ENCODE measurements around the gene TMEM151B.

DNA sequence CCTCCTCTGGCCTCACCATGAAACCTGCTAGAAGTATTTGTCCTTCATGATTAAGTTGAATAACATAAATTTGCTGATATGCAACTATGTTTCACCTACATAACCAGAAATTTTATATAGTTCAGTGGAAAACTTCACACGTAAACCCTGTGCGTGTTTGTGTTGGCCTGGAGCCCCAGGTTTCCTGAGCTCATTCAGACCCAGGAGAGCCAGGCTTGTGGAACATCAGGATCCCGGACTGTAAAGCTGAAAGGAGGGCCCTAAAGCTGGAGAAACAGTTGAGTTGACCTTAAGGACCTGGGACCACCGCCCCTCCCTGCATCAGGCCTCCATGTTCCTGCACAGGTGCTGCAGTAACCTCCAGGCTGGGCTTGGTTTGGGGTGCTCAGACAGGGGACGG, 69.1 kb downstream of the TMEM151B start:
- TF ChIP-seq, protein P1, sequence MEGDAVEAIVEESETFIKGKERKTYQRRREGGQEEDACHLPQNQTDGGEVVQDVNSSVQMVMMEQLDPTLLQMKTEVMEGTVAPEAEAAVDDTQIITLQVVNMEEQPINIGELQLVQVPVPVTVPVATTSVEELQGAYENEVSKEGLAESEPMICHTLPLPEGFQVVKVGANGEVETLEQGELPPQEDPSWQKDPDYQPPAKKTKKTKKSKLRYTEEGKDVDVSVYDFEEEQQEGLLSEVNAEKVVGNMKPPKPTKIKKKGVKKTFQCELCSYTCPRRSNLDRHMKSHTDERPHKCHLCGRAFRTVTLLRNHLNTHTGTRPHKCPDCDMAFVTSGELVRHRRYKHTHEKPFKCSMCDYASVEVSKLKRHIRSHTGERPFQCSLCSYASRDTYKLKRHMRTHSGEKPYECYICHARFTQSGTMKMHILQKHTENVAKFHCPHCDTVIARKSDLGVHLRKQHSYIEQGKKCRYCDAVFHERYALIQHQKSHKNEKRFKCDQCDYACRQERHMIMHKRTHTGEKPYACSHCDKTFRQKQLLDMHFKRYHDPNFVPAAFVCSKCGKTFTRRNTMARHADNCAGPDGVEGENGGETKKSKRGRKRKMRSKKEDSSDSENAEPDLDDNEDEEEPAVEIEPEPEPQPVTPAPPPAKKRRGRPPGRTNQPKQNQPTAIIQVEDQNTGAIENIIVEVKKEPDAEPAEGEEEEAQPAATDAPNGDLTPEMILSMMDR (IDR thresholded peaks at IDR 0.05 in 2 of 3, conservative IDR thresholded peaks at IDR 0.05 in 1 of 3; ENCODE audit: borderline replicate concordance in 1 of 3, insufficient read depth in 1 of 3, low read depth in 2 of 3, low read length in 2 of 3), result no peak
- TF ChIP-seq YY1 (IDR thresholded peaks at IDR 0.05; ENCODE audit: extremely low read depth, insufficient replicate concordance, low read depth, low read length) (no peak), POLR2AphosphoS5 (IDR thresholded peaks at IDR 0.05; ENCODE audit: low read depth, low read length) (no peak), POLR2A (IDR thresholded peaks at IDR 0.05; ENCODE audit: borderline replicate concordance, extremely low read depth, insufficient read depth, insufficient read length) (no peak), RAD21 (IDR thresholded peaks at IDR 0.05; ENCODE audit: low read depth) (no peak), EZH2phosphoT487 (IDR thresholded peaks at IDR 0.05; ENCODE audit: borderline replicate concordance) (no peak), EZH2 (IDR thresholded peaks at IDR 0.05) (no peak), SIN3A (IDR thresholded peaks at IDR 0.05; ENCODE audit: low read depth) (no peak), FOSL1 (IDR thresholded peaks at IDR 0.05; ENCODE audit: low read depth) (no peak), SP1 (IDR thresholded peaks at IDR 0.05; ENCODE audit: low read depth) (no peak)
- TF ChIP-seq, protein P2, sequence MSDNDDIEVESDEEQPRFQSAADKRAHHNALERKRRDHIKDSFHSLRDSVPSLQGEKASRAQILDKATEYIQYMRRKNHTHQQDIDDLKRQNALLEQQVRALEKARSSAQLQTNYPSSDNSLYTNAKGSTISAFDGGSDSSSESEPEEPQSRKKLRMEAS (IDR thresholded peaks at IDR 0.05), result no peak
- TF ChIP-seq, protein P3, sequence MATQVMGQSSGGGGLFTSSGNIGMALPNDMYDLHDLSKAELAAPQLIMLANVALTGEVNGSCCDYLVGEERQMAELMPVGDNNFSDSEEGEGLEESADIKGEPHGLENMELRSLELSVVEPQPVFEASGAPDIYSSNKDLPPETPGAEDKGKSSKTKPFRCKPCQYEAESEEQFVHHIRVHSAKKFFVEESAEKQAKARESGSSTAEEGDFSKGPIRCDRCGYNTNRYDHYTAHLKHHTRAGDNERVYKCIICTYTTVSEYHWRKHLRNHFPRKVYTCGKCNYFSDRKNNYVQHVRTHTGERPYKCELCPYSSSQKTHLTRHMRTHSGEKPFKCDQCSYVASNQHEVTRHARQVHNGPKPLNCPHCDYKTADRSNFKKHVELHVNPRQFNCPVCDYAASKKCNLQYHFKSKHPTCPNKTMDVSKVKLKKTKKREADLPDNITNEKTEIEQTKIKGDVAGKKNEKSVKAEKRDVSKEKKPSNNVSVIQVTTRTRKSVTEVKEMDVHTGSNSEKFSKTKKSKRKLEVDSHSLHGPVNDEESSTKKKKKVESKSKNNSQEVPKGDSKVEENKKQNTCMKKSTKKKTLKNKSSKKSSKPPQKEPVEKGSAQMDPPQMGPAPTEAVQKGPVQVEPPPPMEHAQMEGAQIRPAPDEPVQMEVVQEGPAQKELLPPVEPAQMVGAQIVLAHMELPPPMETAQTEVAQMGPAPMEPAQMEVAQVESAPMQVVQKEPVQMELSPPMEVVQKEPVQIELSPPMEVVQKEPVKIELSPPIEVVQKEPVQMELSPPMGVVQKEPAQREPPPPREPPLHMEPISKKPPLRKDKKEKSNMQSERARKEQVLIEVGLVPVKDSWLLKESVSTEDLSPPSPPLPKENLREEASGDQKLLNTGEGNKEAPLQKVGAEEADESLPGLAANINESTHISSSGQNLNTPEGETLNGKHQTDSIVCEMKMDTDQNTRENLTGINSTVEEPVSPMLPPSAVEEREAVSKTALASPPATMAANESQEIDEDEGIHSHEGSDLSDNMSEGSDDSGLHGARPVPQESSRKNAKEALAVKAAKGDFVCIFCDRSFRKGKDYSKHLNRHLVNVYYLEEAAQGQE (IDR thresholded peaks at IDR 0.05; ENCODE audit: low read depth), result no peak

All from HCT116 (cell line).